Measurements from ENCODE around the gene PSMC1. TPM values are rescaled to one million over a fixed set of nuclear protein-coding genes. Genes with fewer than 3 reads are reported as not detected.
A peak's percentile ranks its signal among the peaks of the same experiment; 100 is the strongest.
"Not testable (repeated sequence)": the region's sequence is repeated elsewhere in the genome, so short reads cannot be mapped to it uniquely, and the experiment has no call there.

Gene PSMC1
- 147 and 149 TPM in 2 replicates for total RNA-seq (2022)
- Bru-seq, nascent RNA, result percentile 89 among the genes with signal in this experiment
- BruChase-seq, experiment 1, labeled RNA remaining after a 6-hour chase, result percentile 95 among the genes with signal in this experiment
- BruChase-seq, experiment 2, labeled RNA remaining after a 2-hour chase, result percentile 90 among the genes with signal in this experiment
- long read RNA-seq, full-length matches to known transcripts, result 504 of 550 reads
- long read RNA-seq, partial matches to known transcripts, result 19 of 550 reads
- long read RNA-seq, other reads (novel, unspliced or antisense), result 27 of 550 reads

DNA sequence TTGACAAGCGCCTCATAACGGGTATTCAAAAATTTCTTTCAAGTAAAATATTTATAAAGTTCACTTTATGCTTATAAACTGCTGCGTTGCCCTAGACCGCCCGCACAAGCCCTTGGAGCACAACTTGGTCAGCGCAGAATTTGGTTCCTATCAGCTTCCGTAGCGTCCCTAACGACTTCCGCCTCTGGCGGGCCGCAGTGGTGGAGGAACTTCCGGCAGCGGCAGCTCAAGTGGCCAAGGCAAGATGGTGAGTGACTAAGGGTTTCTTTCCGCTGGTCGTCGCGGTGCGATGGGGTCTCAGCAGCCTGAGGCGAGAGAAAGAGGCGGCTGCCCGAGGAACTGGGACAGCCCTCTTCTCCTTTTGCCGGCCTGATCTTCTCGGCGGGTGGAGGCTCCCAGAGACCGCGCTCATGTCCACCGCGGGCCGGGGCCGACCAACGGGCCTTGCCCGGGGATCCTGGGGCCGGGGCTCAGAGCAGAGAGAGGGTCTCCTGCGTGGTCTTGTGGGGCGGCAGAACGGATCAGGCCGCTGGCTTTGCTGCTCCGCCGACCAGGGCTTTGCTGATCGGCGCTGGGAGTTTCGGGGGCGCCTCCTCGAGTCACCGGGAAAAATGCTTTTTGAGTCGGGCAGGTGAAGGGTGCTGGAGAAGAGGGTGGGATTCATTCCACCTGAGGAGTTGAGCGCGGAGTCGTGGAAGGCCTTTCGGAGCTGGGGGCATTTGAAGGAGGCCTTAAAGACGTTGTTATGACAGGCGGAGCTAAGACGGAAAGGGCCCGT lies at the start of gene PSMC1:
TSS of gene PSMC1 (plus strand) at position 200 of the 778 bp plus-strand sequence. CDS start at position 245, 45 bp downstream.
- BruUV-seq (replicated peaks), result no TSS peak
- H3K27me3 Mint-ChIP-seq (ENCODE audit: unreplicated experiment), result no peaks in the 10 kb centered on the region
- CTCF ChIA-PET, result interaction anchor here (0.9 to 1.3 kb wide), 3 partner anchors 8 to 502 kb away, joined by 3 to 4 read pairs (median 3); no protein-coding TSS in a partner anchor

DNA sequence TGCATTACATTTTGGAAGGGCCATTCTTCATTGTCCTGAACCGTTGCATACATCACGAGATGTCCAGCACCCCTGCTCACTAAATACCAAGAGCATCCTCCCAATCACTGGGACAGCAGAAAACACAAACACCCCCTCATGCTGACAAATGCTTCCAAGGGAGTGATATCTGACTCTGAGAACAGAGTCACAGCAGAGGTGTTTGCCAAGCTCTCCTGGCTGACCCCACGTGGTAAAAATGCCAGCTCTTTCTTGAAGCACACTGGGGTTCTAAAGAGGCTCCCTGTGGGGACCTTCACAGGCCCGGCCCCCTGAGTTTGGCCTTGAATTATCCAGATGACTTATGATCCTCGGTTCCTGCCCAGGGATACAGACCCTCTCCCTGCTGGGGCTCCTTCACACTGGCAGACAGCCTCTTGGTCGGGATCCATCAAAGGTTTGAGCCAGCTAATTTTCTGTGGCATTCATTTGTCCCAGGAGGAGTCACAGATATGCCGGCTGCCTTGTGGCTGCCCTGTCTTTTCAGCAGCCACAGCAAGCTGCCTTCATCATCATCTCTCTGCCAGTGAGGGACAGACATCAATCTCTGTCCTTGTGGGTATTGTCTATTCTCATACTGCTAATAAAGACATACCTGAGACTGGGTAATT lies 43.1 kb upstream of the PSMC1 start:
- intact Hi-C loops (cut with micrococcal nuclease; ENCODE audit: unreplicated experiment), result no loop called here
- Mint-ChIP-seq H3K36me3 (ENCODE audit: insufficient read depth, unreplicated experiment) (no peaks in the 10 kb centered on the region), H3K4me3 (ENCODE audit: low read depth, unreplicated experiment) (no peak overlapping the region), H3K27ac (ENCODE audit: unreplicated experiment) (no peak overlapping the region), H3K9me3 (ENCODE audit: low read depth, unreplicated experiment) (no peaks in the 10 kb centered on the region), H3K4me1 (ENCODE audit: low read depth, unreplicated experiment) (no peaks in the 10 kb centered on the region), H3K27me3 (ENCODE audit: unreplicated experiment) (peaks cover 34% of the 10 kb centered on the region)
- CTCF ChIA-PET, result no interaction called here
- DNase-seq, result no peak
- BruUV-seq (replicated peaks), result no TSS peak
- TF ChIP-seq, protein P1, sequence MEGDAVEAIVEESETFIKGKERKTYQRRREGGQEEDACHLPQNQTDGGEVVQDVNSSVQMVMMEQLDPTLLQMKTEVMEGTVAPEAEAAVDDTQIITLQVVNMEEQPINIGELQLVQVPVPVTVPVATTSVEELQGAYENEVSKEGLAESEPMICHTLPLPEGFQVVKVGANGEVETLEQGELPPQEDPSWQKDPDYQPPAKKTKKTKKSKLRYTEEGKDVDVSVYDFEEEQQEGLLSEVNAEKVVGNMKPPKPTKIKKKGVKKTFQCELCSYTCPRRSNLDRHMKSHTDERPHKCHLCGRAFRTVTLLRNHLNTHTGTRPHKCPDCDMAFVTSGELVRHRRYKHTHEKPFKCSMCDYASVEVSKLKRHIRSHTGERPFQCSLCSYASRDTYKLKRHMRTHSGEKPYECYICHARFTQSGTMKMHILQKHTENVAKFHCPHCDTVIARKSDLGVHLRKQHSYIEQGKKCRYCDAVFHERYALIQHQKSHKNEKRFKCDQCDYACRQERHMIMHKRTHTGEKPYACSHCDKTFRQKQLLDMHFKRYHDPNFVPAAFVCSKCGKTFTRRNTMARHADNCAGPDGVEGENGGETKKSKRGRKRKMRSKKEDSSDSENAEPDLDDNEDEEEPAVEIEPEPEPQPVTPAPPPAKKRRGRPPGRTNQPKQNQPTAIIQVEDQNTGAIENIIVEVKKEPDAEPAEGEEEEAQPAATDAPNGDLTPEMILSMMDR (IDR thresholded peaks at IDR 0.05; ENCODE audit: unreplicated experiment), result no peak

More for the DNA sequence above, at the start of gene PSMC1:
- Mint-ChIP-seq H3K4me1 (ENCODE audit: low read depth, unreplicated experiment) (peaks cover 10% of the 10 kb centered on the region), H3K4me3 (ENCODE audit: low read depth, unreplicated experiment) (peak within 1 kb of the TSS; percentile 100), H3K9me3 (ENCODE audit: low read depth, unreplicated experiment) (no peaks in the 10 kb centered on the region), H3K27ac (ENCODE audit: unreplicated experiment) (peak within 1 kb of the TSS; percentile 98), H3K36me3 (ENCODE audit: insufficient read depth, unreplicated experiment) (peaks cover 36% of the 10 kb centered on the region)
- peak; percentile 88 for DNase-seq
- TF ChIP-seq, protein P1 (IDR thresholded peaks at IDR 0.05; ENCODE audit: unreplicated experiment), result no peak
- intact Hi-C loops (cut with micrococcal nuclease; ENCODE audit: unreplicated experiment), result no loop called here

DNA sequence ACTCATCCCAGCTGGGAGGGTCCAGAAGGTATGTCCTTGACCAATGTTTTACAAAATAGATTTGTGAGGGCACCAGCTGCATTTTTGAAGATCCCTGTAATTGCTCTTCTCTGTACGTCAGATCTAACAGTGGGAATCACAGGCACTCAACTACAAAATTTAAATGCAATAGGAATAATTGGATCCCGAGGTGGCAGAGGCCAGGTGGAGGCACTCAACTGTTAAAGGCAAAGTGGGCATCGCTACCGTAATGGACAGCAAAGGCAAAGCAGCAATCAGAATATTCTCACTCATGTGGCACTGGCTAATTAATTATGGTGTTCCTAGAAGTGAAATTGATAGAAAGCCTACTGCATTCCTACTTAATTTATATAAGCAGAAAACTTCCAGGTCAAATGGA lies 27.9 kb upstream of the PSMC1 start:
- no peak for DNase-seq
- H3K4me1 Mint-ChIP-seq (ENCODE audit: low read depth, unreplicated experiment), result no peaks in the 10 kb centered on the region
- TF ChIP-seq, protein P1 (IDR thresholded peaks at IDR 0.05; ENCODE audit: unreplicated experiment), result no peak
- H3K27me3 Mint-ChIP-seq (ENCODE audit: unreplicated experiment), result peaks cover 63% of the 10 kb centered on the region
- H3K9me3 Mint-ChIP-seq (ENCODE audit: low read depth, unreplicated experiment), result no peaks in the 10 kb centered on the region
- intact Hi-C loops (cut with micrococcal nuclease; ENCODE audit: unreplicated experiment), result no loop called here
- H3K36me3 Mint-ChIP-seq (ENCODE audit: insufficient read depth, unreplicated experiment), result no peaks in the 10 kb centered on the region
- no peak overlapping the region for H3K4me3 Mint-ChIP-seq (ENCODE audit: low read depth, unreplicated experiment)
- CTCF ChIA-PET, result no interaction called here
- no peak overlapping the region for H3K27ac Mint-ChIP-seq (ENCODE audit: unreplicated experiment)
- BruUV-seq (replicated peaks), result no TSS peak

DNA sequence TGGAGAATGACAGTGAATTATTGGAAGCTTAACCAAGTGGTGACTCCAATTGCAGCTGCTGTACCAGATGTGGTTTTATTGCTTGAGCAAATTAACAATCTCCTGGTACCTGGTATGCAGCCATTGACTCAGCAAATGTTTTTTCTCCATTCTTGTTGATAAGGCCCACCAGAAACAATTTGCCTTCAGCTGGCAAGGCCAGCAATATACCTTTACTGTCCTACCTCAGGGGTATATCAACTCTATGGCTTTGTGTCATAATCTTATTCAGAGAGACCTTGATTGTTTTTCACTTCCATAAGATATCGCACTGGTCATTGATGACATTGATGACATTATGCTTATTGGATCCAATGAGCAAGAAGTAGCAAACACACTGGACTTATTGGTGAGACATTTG lies 26.4 kb upstream of the PSMC1 start:
- H3K4me3 Mint-ChIP-seq (ENCODE audit: low read depth, unreplicated experiment); H3K36me3 Mint-ChIP-seq (ENCODE audit: insufficient read depth, unreplicated experiment); BruUV-seq (replicated peaks); H3K9me3 Mint-ChIP-seq (ENCODE audit: low read depth, unreplicated experiment); DNase-seq; H3K4me1 Mint-ChIP-seq (ENCODE audit: low read depth, unreplicated experiment); H3K27ac Mint-ChIP-seq (ENCODE audit: unreplicated experiment); intact Hi-C loops (cut with micrococcal nuclease; ENCODE audit: unreplicated experiment); CTCF ChIA-PET: not testable (repeated sequence)
- peaks cover 69% of the 10 kb centered on the region for H3K27me3 Mint-ChIP-seq (ENCODE audit: unreplicated experiment)
